Limb (tissue), 2 donors: Measurements from ENCODE around the gene CHRM5.
"Not testable (repeated sequence)": the region's sequence is repeated elsewhere in the genome, so short reads cannot be mapped to it uniquely, and the experiment has no call there.

Experiments
- DNase-seq, 2 donors: peaks; one replicate each; pipeline ENCODE4 v3.0.0-alpha.2; 2016; ENCODE audit errors: extremely low spot score in 2 of 2

The CHRM5 gene

DNA sequence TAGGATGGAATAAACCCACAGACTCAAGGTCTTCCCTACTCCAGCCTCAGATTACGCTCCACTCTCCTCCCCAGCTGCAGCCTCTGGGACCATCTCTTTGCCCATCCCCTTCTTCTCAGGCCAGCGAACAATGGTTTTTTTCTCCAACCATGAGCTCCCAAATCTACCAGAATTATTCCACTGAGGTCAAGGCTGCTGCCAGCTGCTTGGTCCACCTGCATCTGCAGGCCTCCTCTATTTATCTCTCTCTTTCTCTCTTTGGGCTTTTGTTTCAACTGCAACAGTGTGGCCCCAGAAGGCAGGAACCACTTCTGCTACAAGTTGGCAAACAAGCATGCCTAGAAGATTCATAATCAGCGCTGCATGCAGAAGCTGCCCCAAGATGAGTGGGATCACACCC, 19.1 kb downstream of the CHRM5 start:
- DNase-seq = no peak

DNA sequence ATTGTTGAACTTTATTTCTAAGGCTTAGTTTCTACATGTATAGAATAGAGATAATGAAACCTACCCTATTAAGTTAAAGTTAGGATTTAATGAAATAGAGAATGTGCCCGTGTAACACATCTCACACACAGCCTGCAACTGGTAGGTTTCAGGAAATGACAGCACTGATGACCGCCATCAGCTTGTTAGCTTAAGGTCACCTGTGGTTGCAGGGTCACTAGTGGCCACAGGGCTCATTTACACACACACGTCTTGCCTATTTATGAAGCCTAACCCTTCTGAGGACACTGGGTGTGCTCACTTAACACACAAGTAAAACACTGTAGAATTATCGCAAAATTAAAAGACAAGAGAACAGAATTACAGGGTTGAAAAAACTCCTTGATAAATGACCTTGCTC, 20.1 kb downstream of the CHRM5 start:
- DNase-seq = no peak

DNA sequence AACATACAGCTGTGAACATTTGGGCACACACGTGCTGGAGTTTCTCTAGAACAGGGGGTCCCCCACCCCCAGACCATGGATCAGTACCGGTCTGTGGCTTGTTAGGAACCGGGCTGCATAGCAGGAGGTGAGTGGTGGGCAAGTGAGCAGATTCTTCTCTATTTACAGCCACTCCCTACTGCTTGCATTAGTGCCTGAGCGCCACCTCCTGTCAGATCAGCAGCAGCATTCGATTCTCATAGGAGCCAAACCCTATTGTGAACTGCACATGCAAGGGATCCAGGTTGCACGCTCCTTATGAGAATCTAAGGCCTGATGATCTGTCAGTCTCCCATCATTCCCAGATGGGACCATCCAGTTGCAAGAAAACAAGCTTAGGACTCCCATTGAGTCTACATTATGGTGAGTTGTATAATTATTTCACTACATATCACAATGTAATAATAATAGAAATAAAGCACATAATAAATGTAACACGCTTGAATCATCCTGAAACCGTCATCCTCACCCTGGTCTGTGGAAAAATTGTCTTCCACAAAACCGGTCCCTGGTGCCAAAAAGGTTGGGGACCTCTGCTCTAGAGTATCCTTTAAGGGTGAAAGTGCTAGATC, 25.8 kb downstream of the CHRM5 start:
- peak in 1 of 2 donors; percentile 34 for DNase-seq

DNA sequence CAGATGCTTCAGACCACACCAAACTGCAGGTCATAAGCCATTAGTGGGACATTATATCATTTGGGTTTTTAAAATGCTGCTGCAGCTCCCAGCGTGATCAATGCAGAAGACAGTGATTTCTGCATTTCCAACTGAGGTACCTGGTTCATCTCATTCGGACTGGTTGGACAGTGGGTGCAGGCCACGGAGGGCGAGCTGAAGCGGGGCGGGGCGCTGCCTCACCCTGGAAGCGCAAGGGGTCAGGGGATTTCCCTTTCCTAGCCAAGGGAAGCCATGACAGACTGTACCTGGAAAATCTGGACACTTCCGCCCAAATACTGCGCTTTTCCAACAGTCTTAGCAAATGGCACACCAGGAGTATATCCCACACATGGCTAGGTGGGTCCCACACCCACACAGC, 27.4 kb downstream of the CHRM5 start:
- not testable (repeated sequence) for DNase-seq

DNA sequence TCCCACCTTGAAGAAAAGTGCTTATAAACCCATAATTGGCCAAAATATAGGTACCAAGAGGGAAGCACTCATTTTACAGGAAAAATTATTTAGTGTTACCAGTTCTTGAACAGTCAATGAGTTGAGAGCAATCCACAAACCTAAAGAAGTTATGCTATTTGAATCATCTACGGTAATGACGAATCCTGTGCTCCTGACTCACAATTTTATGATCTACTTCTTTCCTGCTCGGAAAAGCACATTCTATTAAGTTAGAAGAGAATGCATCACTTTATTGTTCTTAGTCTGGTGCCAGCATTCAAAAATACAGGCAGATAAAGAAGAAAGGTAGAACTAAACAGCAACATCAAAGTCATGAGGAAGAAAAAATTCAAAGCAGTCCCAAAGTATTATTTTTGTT, 33.2 kb downstream of the CHRM5 start:
- no peak for DNase-seq

DNA sequence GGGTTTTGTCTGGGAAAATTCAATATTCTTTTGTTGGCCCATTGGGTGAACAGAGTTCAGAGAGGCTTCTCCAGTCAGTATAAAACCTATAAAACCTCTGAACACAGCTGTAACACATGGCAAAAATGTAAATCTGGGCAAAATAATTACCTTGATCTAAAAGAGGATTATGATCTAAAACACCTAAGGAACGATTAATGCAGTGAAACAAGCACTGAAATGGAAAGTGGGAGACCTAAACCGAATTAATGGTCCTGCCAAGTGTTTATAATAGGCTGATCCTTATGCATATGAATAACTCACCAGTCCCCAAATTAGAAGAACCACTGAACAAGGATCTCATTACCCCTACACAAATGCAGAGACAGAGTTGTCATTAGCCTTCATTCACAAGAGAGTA, 38.1 kb downstream of the CHRM5 start:
- DNase-seq = no peak

DNA sequence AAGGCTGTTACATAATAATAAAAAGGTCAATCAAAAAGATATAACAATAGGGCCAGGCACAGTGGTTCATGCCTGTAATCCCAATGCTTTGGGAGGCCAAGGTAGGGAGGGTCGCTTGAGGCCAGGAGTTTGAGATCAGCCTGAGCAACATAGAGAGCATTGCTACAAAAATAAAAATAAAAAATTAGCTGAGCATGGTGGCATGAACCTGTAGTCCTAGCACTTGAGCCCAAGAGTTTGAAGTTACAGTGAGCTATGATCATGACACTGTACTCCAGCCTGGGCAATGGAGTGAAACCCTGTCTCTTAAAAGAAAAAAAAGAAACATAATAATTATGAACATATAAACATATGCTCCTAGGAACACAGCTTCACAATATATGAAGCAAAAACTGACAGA, 41.4 kb downstream of the CHRM5 start:
- DNase-seq = no peak

DNA sequence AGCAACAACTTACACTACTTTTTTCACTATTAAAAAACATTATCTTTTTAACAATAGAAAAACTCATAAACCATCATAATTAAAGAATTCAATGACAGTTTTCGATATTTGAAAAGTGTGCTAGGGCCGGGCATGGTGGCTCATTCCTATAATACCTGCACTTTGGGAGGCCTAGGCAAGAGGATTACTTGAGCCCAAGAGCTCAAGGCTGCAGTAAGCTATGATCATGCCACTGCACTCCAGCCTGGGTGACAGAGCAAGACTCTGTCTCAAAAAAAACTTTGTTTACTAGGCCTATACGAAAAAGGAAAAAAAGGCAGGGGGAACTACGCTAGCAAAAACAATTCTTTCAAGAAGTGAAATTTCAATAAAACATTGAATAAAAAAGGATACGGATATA, 42.6 kb downstream of the CHRM5 start:
- no peak for DNase-seq

DNA sequence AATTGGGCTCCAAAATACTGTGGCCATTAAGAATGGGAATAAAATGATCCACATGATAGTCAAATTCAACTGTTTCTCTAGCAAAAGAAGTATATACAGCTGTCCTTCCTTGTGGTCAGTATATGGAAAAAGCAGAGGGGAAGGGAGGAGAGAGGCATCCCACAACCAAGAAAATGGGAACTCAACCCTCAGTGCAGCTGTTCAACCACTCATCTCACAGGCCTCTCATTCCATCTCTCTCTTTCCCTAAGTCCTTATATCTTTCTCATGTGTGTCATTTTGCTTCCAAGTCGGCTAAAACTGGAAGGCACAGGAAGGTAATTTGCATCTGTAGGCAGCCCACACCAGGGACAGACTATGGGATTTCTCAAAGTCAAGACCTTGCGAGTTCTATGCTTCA, 43.2 kb downstream of the CHRM5 start:
- peak in 1 of 2 donors; percentile 18 for DNase-seq

DNA sequence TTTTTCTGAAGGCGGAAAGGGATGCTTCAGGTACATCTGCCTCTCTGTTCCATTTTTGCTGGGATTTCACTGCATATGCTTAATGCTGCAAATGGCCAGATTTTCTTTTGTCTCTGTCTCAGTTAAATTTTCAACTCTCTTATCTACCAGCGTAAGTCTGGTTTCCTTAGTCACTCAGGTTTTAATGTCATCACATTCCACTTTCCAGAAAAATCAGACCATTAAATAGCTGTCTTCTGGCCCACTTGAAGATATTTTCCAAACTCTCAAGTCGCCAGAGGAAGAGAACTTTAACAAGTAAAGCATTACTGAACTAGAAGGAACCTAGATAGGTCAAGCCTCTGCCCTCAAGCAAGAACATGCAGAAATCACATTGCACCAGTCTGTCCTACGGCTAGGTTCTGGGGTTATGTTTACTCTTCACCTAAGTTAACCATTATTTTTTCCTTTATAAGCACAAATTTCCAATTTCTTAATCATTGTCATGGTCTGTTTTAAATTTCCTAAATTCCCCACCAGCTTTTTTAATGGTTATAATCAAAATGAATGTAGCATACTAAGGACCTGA, 44.2 kb downstream of the CHRM5 start:
- DNase-seq = no peak

DNA sequence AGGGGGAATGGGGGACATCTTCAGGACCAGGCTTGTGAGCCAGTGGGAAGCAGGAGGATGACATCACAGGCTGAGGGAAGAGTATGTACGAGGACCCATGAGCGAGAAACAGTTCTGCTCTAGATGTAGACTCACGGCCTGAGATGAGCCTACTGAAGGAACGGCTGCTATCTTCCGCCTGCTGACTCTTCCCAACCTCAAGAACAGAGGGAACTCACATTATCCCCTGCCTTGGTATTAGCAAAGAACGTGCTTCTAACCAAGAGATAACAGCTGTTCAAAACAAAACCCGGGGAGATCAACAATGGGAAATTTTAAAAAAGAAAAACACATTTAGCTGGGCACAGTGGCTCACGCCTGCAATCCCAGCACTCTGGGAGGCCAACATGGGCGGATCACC, 45.4 kb downstream of the CHRM5 start:
- DNase-seq = no peak

DNA sequence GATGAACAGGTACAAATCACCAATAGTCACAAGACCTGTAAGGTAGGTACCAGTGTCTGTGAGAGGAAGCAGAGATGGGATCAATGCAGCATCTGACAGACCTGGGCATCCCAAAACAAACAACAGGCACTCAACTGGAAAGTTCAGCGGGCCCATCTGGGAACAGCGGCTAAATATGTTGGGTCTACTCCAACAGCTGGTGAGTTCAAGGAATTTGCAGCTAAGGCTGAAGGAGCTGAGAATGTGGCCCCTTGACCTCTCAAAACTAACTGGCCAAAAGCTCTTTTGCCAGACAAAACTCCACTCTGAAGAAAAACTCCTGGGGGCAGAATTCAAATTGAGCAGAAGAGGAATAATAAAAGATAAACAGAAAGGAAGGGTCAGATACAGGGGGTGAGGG, 46.3 kb downstream of the CHRM5 start:
- no peak for DNase-seq

DNA sequence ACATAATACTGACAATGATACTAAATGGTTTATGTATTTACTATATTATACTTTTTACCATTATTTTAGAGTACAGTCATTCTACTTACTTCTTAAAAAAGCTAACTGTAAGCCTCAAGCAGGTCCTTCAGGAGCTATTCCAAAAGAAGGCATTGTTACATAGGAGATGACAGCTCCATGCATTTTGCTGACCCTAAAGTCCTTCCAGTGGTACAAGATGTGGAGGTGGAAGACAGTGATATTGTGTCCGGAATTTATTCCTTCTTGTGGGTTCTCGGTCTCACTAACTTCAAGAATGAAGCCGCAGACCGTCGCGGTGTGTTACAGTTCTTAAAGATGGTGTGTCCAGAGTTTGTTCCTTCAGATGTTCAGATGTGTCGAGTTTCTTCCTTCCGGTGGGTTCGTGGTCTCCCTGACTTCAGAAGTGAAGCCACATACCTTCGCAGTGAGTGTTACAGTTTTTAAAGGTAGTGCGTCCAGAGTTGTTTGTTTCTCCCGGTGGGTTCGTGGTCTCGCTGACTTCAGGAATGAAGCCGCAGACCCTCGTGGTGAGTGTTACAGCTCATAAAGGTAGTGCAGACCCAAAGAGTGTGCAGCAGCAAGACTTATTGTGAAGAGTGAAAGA, 49.8 kb downstream of the CHRM5 start:
- DNase-seq = no peak

DNA sequence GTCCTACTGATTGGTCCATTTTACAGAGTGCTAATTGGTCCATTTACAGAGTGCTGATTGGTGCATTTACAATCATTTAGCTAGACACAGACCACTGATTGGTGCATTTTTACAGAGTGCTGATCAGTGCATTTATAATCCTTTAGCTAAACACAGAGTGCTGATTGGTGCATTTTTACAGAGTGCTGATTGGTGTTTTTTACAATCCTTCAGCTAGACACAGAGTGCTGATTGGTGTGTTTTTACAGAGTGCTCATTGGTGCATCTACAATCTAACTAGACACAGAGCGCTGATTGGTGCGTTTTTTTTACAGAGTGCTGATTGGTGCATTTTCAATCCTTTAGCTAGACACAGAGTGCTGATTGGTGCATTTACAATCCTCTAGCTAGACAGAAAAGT, 50.4 kb downstream of the CHRM5 start:
- not testable (repeated sequence) for DNase-seq

DNA sequence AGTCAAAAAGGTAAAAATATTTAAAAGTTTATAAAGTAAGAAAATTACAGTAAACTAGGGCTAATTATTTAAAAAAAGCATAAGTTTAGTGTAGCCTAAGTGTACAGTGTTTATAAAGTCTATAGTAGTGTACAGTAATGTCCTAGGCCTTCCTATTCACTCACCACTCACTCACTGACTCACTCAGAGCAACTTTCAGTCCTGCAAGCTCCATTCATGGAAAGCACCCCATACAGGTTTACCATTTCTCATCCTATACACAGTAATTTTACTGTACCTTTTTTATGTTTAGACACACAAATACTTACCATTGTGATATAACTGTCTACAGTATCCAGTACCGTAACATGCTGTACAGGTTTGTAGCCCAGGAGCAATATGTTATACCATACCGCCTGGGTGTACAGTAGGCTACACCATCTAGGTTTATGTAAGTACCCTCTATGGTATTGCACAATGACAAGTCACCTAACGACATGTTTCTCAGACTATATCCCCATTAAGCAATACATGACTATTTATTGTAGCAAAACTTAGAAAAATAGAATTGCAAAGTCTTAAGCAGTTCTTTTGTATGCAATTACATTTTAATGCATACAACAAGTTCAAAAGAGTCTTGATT, 51.2 kb downstream of the CHRM5 start:
- no peak for DNase-seq

DNA sequence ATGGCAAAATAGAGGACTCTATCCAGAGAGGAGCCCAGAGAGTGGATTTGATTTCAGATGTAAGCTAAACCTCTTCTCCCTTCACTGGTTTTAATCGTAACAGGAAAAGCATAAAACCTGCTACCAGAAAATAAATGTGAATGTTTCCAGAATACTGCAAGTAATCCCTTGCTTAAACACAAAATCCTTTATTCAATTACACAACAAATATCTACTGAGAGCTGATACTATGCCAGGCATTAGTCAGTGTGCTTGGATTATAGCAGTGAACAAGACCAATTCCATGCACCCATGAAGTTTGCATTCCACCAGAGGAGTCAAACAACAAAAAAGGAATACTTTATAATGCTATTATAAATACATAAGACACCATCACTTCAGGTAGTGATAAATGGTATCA, 55.6 kb downstream of the CHRM5 start:
- no peak for DNase-seq

DNA sequence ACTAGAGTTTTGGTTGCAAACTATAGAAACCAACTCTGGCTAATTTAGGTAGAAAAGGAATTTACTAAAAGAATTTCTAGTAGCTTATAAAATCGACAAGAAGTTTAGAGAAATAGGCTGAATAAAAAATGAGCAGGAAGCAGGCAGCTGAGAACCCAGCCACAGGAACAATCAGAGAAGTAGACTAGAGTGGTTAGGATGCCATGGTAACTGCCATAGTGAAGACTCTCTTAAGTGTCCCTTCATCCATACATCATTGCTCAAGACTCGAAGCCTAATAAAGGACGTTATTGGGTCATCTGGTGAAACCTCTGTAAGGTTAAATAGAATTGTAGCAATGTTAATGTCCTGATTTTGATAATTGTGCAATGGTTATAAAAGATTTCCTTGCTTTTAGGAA, 57.0 kb downstream of the CHRM5 start:
- DNase-seq = no peak

DNA sequence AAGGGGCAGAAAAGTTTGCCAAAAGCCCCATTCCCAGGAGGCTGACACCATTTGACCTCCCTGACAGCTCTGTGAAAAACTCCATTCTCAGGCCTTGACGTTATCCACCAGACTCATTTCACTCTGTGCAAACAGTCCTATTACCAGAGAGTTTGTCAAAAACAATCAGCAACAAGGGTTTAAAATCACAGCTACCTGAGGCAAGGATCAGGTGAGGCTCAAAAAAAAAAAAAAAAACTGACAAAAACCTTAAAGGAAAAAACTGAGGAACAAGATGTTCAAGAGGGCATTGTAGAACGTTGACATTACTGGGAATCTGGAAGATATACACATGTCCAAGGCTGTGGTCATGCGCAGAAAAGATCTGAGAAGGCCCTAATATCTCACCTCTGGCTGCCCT, 59.3 kb downstream of the CHRM5 start:
- DNase-seq = no peak

DNA sequence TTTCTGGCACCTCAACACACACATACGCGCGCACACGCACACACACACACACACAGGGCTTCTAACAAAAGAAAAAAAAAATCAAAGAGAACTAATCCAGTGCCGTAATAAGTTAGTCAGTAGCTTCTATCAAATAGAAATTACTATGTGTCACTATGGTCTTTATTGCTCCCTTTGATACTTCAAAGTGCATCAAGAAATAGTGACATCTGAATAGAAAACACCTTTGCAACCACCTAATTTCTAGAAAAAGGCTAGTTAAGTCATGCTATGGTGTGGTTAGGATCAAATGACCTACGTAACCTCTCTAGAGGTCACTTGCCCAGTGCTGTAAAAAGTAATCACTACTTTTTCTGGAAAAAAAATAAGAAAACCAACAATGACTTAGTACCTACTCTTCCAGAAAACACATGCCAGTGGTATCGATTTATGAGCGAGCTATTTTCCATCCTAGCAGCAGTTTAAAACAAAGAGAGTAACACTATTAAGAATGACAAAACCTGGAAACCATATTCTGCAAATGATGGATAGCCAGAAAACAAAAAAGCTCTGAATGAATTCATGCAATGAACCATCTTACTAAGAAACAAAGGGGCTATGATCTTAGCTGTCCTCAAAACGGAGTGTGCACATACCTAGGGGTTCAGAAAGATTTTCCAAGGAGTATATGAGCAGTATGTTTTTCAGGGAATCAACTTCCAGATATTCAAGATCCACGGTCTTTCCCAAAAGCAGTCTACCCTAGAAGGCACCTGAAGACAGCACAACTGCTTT, 63.9 kb downstream of the CHRM5 start:
- DNase-seq = no peak

DNA sequence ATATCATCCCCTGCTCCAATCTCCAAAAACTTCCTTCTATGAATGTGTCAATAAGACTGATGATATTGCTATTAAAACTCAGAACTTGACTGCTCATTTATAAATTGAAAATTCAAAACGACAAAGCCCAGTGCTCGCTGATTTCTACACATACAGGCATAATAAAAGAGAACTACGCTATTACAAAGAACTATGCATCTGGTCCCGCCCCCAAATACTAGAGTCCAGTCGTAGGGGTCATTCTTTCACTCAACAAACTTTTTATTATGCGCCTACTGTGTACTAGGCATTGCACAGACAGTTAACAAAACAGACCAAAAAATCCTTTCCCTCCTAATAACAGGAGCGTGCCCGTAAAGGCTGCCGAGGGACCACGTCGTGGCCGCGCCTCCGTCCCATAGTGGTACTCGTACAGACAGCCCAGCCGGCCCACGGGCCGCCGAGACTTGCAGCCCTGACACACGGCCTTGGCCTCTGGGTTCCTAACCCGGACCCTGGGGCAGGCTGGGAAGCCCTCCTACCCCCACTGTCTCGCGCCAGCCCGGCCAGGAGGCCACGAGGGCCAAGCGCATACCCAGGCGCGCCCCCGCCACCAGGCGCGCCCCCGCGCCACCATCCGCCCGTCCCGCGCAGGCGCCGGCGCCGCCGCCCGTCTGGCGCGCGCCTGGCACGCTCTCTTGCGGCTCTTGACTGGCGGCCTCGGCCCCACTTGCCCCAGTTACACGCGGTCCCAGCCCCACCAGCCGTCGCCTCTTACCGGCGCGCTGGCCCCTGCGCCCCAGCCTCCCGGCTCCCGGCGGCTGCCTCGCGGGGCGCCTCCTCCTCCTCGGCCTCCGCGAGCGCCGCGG, 70.0 kb downstream of the CHRM5 start:
- peak; percentile 85 to 92 for DNase-seq
